Esophagus muscularis mucosa (tissue), 4 donors: ENCODE data around the gene EVI5. TPM values are rescaled to one million over a fixed set of nuclear protein-coding genes. Genes with fewer than 3 reads are reported as not detected.
"Not testable (repeated sequence)": the region's sequence is repeated elsewhere in the genome, so short reads cannot be mapped to it uniquely, and the experiment has no call there.

Experiments used
- DNase-seq: peaks from one replicate; pipeline ENCODE4 v3.0.0-alpha.2; 2017; ENCODE audit errors: extremely low spot score
- H3K27ac ChIP-seq, 4 donors: fragments of 200-600 bp; sonication (generic); replicated peaks in 1 of 4; 1 replicate in 3 of 4; 2 replicates in 1 of 4; pipeline ENCODE4 v1.5.1; 2016 to 2019; ENCODE audit warnings: mild to moderate bottlenecking in 1 of 4
- H3K27me3 ChIP-seq, 4 donors: fragments of 200-600 bp; sonication (generic); one replicate each; pipeline versions ENCODE4 v1.5.1 to v1.6.0; 2016 to 2019
- H3K36me3 ChIP-seq, 4 donors: fragments of 200-600 bp; sonication (generic); one replicate each; pipeline ENCODE4 v1.5.1; 2016 to 2019
- H3K4me1 ChIP-seq, 4 donors: fragments of 200-600 bp; sonication (generic); one replicate each; pipeline ENCODE4 v1.5.1; 2016 to 2019
- H3K4me3 ChIP-seq, 4 donors: fragments of 200-600 bp; sonication (generic); 1 replicate in 2 of 4; 2 replicates in 2 of 4; pipeline ENCODE4 v1.5.1; 2016 to 2019; ENCODE audit warnings: mild to moderate bottlenecking in 4 of 4, moderate library complexity in 1 of 4
- H3K9me3 ChIP-seq, 4 donors: fragments of 200-600 bp; sonication (generic); 1 replicate in 3 of 4; 2 replicates in 1 of 4; pipeline ENCODE4 v1.5.1; 2016 to 2019
- CTCF ChIP-seq, 3 experiments: fragments of 200-600 bp in 2 of 3; fragments of 450-650 bp in 1 of 3; sonication (generic) in 2 of 3; IDR thresholded peaks; one replicate each; pipeline ENCODE4 v1.5.1; 2017 to 2019; ENCODE audit warnings: antibody characterized with exemption in 3 of 3, mild to moderate bottlenecking in 2 of 3, moderate library complexity in 1 of 3
- EP300 ChIP-seq: sonication (generic); formaldehyde crosslinking; IDR thresholded peaks from one replicate; pipeline ENCODE4 v1.6.1; 2017; ENCODE audit warnings: antibody characterized with exemption
- POLR2A ChIP-seq: fragments of 450-650 bp; IDR thresholded peaks from one replicate; pipeline ENCODE4 v1.6.1; 2017; ENCODE audit warnings: antibody characterized with exemption, moderate library complexity, mild to moderate bottlenecking, low read depth
- POLR2AphosphoS5 ChIP-seq, 2 donors: sonication (generic); formaldehyde crosslinking; IDR thresholded peaks; one replicate each; pipeline ENCODE4 v1.6.1; 2017; ENCODE audit warnings: antibody characterized with exemption in 2 of 2
- WGBS: methylation state at CpG from one replicate; pipeline ENCODE4 v1.1.5; 2018; 5-methylcytosine and 5-hydroxymethylcytosine counted together
- intact Hi-C: fragments of 100-400 bp; cut with DNase I; formaldehyde crosslinking; loops from one replicate; pipeline ENCODE4 v1.15.1; 2023
- total RNA-seq, 4 donors: library from RNA; depleted of rRNA; stranded (reverse); fragments of >200 nt; gene quantifications; one replicate each; pipeline versions ENCODE4 v1.1.0 to v1.2.1, GENCODE V29; 2016

Gene EVI5
- total RNA-seq, 4 donors from 2014 or later = 32.3 to 55.2 (median 40.4) TPM

DNA sequence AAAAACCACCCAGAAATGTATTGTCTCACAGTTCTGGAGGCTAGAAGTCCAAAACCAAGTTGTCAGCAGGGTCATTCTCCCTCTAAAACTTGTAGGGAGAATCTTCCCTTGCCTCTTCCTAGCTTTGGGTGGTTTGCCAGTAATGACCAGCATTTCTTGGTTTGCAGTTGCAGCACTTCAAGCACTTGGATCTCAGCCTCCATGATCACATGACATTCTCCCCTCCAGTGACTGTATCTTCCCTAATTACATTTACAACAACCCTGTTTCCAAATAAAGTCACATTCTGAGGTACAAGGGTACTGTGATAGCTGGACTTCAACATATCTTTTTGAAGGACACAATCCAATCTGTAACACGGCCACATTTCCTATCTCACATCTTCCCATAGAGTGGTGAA is 37.2 kb downstream of the EVI5 start:
- intact Hi-C loops = loop anchor here (2.0 kb wide), 1 partner anchor 69 kb away; no protein-coding TSS in a partner anchor
- 64% methylated on average over 1 of the region's 1 CpG for WGBS
- TF ChIP-seq POLR2A (no peak), CTCF (IDR thresholded peaks at IDR 0.05) (no peak), EP300 (no peak), POLR2AphosphoS5 (IDR thresholded peaks at IDR 0.05) (no peak)
- no peak overlapping the region for H3K4me3 ChIP-seq
- H3K9me3 ChIP-seq = no peaks in the 10 kb centered on the region
- peaks cover 0 to 4% (median 0%) of the 10 kb centered on the region in 4 donors for H3K36me3 ChIP-seq
- no peak for DNase-seq
- no peak overlapping the region for H3K27ac ChIP-seq
- no peaks in the 10 kb centered on the region for H3K27me3 ChIP-seq
- H3K4me1 ChIP-seq = peaks cover 0 to 10% (median 5%) of the 10 kb centered on the region in 4 donors

GRCh38 chr1:92746255-92746654 is 38.7 kb downstream of the EVI5 start:
- H3K27ac ChIP-seq, H3K27me3 ChIP-seq, H3K4me3 ChIP-seq, intact Hi-C loops, DNase-seq, H3K9me3 ChIP-seq, H3K36me3 ChIP-seq: not testable (repeated sequence)
- peaks cover 0 to 10% (median 5%) of the 10 kb centered on the region in 4 donors for H3K4me1 ChIP-seq
- 99% methylated on average over 4 of the region's 4 CpGs for WGBS

DNA sequence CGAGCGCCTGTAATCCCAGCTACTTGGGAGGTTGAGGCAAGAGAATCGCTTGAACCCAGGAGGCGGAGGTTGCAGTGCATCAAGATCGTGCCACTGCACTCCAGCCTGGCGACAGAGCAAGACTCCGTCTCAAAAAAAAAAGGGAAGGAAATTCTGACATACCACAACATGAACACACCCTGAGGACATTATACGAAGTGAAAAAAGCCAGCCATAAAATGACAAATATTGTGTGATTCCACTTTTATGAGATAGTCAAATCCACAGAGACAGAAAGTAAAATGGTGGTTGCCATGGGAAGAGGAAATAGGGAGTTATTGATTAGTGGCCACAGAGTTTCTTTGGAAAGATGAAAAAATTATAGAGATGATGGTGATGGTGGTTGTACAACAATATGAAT is 41.7 kb downstream of the EVI5 start:
- Histone ChIP-seq H3K4me3 (no peak overlapping the region), H3K4me1 (peaks cover 0 to 10% (median 5%) of the 10 kb centered on the region in 4 donors), H3K27me3 (no peaks in the 10 kb centered on the region), H3K9me3 (no peaks in the 10 kb centered on the region), H3K36me3 (peaks cover 0 to 4% (median 0%) of the 10 kb centered on the region in 4 donors), H3K27ac (no peak overlapping the region)
- no peak for DNase-seq
- 91% methylated on average over 8 of the region's 8 CpGs for WGBS
- TF ChIP-seq CTCF (IDR thresholded peaks at IDR 0.05) (no peak), EP300 (no peak), POLR2AphosphoS5 (IDR thresholded peaks at IDR 0.05) (no peak), POLR2A (no peak)
- intact Hi-C loops = no loop called here

DNA sequence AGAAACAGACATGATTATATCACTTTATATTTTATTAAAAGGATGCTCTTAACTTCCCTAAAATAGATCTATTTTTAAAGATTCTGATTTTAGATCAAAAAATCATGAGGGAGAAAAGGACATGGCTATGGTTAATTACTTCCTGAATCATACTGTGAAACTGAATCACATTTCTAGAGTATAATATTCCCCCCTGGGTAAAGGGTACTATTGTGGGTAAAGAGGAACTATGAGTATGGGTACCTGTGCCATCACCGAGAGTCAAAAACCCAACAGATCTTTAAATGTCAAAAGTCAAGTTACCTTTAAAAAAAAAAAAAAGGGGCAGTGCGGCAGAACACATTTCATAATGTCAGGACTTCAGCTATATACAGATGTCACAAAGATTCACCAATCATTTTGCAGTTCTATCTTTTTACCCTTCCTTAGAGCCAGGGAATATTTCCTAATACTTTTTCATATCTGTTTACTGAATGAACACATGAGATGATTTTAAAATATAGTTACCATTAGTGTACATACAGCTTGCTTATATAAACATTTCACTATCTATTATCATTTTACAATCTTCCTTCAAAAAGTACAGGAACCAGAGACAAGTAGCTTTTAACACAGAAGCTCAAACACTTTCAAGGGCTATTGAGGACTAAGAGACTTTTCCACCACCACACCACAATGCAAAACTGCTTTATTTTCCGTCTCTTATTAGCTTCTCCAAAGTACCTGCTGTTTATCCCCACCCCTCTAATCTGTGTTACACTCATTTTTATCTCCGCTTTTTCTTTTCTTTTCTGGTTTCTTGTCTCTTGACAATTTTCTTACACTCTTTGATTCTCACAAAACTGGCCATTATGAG is 45.0 kb downstream of the EVI5 start:
- intact Hi-C loops = no loop called here
- TF ChIP-seq POLR2AphosphoS5 (IDR thresholded peaks at IDR 0.05) (no peak), EP300 (no peak), POLR2A (no peak), CTCF (IDR thresholded peaks at IDR 0.05) (no peak)
- Histone ChIP-seq H3K4me3 (no peak overlapping the region), H3K9me3 (no peaks in the 10 kb centered on the region), H3K27ac (no peak overlapping the region), H3K27me3 (no peaks in the 10 kb centered on the region), H3K36me3 (peaks cover 0 to 2% (median 0%) of the 10 kb centered on the region in 4 donors), H3K4me1 (no peaks in the 10 kb centered on the region)
- no peak for DNase-seq
- 79% methylated on average over 4 of the region's 4 CpGs for WGBS

DNA sequence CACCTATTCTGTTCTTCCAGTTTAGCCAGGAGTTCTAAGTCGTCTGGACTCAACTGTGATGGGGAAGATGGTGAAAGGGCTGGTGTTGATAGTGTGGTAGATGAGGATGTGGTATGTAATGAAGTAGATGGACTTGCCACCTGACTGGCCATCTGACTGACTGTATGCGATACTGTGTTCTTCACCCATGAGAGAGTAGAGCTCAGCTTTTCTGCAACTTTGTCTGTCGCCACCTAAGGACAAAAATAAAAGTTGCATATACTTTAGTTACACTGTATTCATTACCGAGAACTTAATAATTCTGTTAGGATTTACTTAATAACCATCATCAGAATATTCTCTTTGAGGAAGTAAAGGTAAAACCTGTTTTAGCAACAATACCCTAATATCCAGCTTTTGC is 48.5 kb downstream of the EVI5 start:
- TF ChIP-seq CTCF (IDR thresholded peaks at IDR 0.05) = no peak
- no peak for TF ChIP-seq EP300
- TF ChIP-seq POLR2A = no peak
- TF ChIP-seq POLR2AphosphoS5 (IDR thresholded peaks at IDR 0.05) = no peak
- Histone ChIP-seq H3K9me3 (no peaks in the 10 kb centered on the region), H3K36me3 (peaks cover 0 to 5% (median 2%) of the 10 kb centered on the region in 4 donors), H3K27me3 (no peaks in the 10 kb centered on the region), H3K4me3 (no peak overlapping the region), H3K4me1 (no peaks in the 10 kb centered on the region), H3K27ac (no peak overlapping the region)
- intact Hi-C loops = no loop called here
- DNase-seq = no peak
- 79% methylated on average over 4 of the region's 4 CpGs for WGBS
